Pancreas (tissue), 10 donors: ENCODE measurements around the gene FAM186B. TPM values are rescaled to one million over a fixed set of nuclear protein-coding genes. Genes with fewer than 3 reads are reported as not detected.
A peak's percentile ranks its signal among the peaks of the same experiment; 100 is the strongest.

ENCODE experiments used
- ATAC-seq, 4 donors: fragments of 200-7000 bp; cut with Tn5 transposase; one replicate each; pipeline versions ENCODE4 v1.8.0 to v1.9.1; 2020; ENCODE audit warnings: mild to moderate bottlenecking in 4 of 4, moderate library complexity in 4 of 4
- DNase-seq, 6 donors: peaks; one replicate each; pipeline ENCODE4 v3.0.0-alpha.2; 2020
- FAIRE-seq: peaks from 2 replicates; lab custom pipeline; 2012; peaks lifted over from hg19 to GRCh38; lab: Jason Lieb, UNC
- H3K27ac ChIP-seq, 4 donors: fragments of 200-600 bp; sonication (generic); 1 replicate in 3 of 4; 2 replicates in 1 of 4; pipeline versions ENCODE4 v1.5.0 to v1.8.0; 2020
- H3K27me3 ChIP-seq, 4 donors: fragments of 200-600 bp; one replicate each; pipeline ENCODE4 v1.8.0; 2021
- H3K36me3 ChIP-seq, 3 donors: fragments of 200-600 bp; sonication (generic) in 1 of 3; one replicate each; pipeline versions ENCODE4 v1.5.0 to v1.8.0; 2020 to 2021
- H3K4me1 ChIP-seq, 3 donors: fragments of 200-600 bp; one replicate each; pipeline ENCODE4 v1.8.0; 2021
- H3K4me3 ChIP-seq, 4 donors: fragments of 200-600 bp; sonication (generic) in 2 of 4; one replicate each; pipeline versions ENCODE4 v1.5.0 to v1.8.0; 2020 to 2021
- H3K9me3 ChIP-seq, 4 donors: fragments of 200-600 bp; one replicate each; pipeline ENCODE4 v1.8.0; 2021
- CTCF ChIP-seq, 4 donors: fragments of 200-600 bp; sonication (generic) in 3 of 4; IDR thresholded peaks; one replicate each; pipeline versions ENCODE4 v1.5.0 to v1.8.0; 2021; ENCODE audit warnings: antibody characterized with exemption in 4 of 4
- WGBS, 2 donors: extraction: QIAGEN DNeasy Blood & Tissue Kit; methylation state at CpG; one replicate each; pipeline ENCODE4 v1.1.7; 2013; 5-methylcytosine and 5-hydroxymethylcytosine counted together
- intact Hi-C, 3 donors: fragments of 100-400 bp; cut with DNase I; formaldehyde crosslinking; loops; one replicate each; pipeline versions ENCODE4 v1.11.1 to v1.14.2; 2022
- polyA plus RNA-seq, 2 donors: library from polyadenylated mRNA; stranded (reverse); fragments of 200-250 nt; gene quantifications; one replicate each; pipeline ENCODE4 v1.2.3, GENCODE V29; 2013
- total RNA-seq, 6 donors: library from RNA; stranded (reverse); fragmentation: NEBNext Ultra II Directional in 4 of 6; extraction: Animal tissue kit (Norgen Biotek cat#: 25700) in 4 of 6; gene quantifications; one replicate each; pipeline versions ENCODE4 v1.2.1 to v1.2.4, GENCODE V29; 2021 to 2023
- donor health status: healthy with polysubstance abuse.
- donor health status: DM: no; HTN: no; CAD: no; lungs with moderate emphysema.
- donor health status: DM: no; HTN: no; CAD: no.
- donor health status: control.
- donor health status: control.
- donor health status: Bipolar disorder and iron deficiency.
- donor health status: DM: yes; HTN: yes; CAD: no.
- donor health status: DM: no; HTN: no; CAD: no.
- donor health status: DM: no; HTN: no; CAD: no.
- donor health status: DM: yes; HTN: yes; CAD: no.

FAM186B gene
- total and polyA plus RNA-seq, 8 donors, result 0.49 to 1.7 (median 0.74) TPM

DNA sequence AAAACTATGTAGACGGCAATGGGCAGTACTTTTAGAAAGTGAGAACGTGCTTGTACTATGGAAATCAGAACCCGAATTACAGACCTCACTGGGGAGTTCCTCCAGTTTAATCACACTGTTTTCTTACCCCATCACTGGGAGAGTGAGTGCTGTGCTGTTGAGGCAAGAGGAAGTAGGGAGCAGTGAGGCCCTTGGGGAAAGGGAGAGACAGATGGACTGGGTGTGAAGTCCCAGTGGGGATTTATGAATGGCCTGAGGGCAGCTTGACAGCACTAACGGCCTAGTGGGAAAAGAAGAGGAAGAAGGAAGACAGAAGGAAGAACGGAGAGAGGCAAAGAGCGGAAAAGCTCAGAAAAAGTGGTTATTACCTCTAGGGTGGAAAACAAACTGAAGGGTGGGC, 43.2 kb downstream of the FAM186B start:
- DNase-seq (no peak), FAIRE-seq (no peak), ATAC-seq (no peak)
- H3K27me3 ChIP-seq, result no peaks in the 10 kb centered on the region
- no peaks in the 10 kb centered on the region for H3K9me3 ChIP-seq
- H3K36me3 ChIP-seq, result peaks cover 7 to 64% (median 21%) of the 10 kb centered on the region in 3 donors
- H3K27ac ChIP-seq, result no peak overlapping the region
- intact Hi-C loops, result no loop called here
- H3K4me1 ChIP-seq, result peaks cover 0 to 8% (median 8%) of the 10 kb centered on the region in 3 donors
- 79 to 88% methylated on average over 6 of the region's 6 CpGs for WGBS, 2 donors
- no peak for TF ChIP-seq CTCF (IDR thresholded peaks at IDR 0.05)
- no peak overlapping the region for H3K4me3 ChIP-seq

DNA sequence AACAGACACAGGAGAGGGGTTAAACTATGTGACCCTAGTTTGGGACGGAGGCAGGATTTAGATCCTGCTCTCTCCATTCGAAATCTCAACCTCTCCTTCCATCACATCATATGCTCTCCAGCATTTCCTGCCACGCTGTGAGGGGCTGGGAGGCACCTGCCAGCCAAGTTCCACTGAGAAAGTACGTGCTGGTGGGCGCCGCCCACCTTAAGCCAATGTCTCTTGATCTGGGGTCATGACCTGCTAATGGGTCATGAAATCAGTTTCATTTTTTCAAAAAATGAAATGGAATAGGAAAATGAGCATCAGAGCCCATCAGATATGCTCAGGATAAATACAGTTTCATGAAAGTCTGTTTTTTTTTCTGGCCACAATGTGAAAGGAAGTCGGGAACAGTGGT, 44.7 kb downstream of the FAM186B start:
- no peaks in the 10 kb centered on the region for H3K9me3 ChIP-seq
- H3K4me3 ChIP-seq, result no peak overlapping the region
- FAIRE-seq (no peak), DNase-seq (no peak), ATAC-seq (no peak)
- intact Hi-C loops, result no loop called here
- H3K36me3 ChIP-seq, result peaks cover 7 to 64% (median 21%) of the 10 kb centered on the region in 3 donors
- no peaks in the 10 kb centered on the region for H3K4me1 ChIP-seq
- no peaks in the 10 kb centered on the region for H3K27me3 ChIP-seq
- 85 to 86% methylated on average over 7 of the region's 7 CpGs for WGBS, 2 donors
- H3K27ac ChIP-seq, result no peak overlapping the region
- no peak for TF ChIP-seq CTCF (IDR thresholded peaks at IDR 0.05)

DNA sequence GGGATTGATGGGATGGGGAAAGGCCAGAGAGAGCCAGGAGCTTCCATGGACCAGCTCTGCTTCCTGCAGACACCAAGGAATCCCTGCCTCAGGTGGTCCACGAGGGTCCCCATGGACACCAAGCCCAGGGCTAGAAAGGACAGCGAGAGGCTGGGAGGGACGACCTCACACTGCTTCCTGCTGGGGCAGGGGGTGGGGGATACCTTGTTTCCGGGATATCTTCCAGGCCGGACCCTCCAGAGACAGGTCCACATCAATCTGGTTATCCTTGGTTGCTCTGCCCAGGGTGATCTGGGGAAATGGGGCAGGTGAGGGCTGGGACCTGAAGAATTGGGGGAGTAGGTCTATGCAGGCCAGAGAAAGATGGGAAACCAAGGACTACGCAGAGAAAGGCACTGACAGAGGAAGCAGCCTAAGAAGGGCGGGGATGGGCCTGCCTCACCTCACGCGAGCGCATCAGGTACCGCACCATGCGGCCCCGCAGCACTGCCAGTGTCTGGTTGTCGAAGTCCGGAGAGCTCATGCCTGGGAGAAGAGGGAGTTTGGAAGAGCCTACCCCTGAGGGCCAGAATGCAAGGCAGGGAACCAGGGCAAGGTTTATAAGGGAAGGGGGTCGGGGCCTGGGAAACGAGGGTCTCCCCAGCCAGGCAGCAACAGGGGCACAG, 46.3 kb downstream of the FAM186B start:
- intact Hi-C loops, result no loop called here
- 92 to 95% methylated on average over 17 of the region's 17 CpGs for WGBS, 2 donors

DNA sequence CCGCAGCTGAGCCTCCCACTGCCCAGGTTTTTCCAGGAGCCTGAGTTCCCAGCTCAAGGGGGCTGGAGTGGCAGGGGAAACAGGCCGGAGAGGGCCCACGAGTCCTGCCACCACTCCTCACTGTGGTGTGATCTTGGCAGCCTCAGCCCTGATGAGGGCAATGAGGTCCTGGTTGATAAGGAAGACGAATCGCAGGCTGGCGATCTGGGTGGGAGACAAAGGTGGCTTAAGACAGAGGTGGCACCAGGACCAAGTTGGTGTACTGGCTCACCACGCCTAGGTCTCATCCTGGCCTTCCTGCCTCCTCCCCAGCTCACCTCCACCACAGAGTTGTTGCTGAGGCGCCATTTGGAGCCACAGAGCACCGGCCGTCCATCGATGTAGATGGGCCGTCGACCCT, 46.9 kb downstream of the FAM186B start:
- H3K27me3 ChIP-seq, result no peaks in the 10 kb centered on the region
- FAIRE-seq (no peak), DNase-seq (no peak), ATAC-seq (no peak)
- H3K36me3 ChIP-seq, result peaks cover 7 to 52% (median 21%) of the 10 kb centered on the region in 3 donors
- no peaks in the 10 kb centered on the region for H3K9me3 ChIP-seq
- intact Hi-C loops, result no loop called here
- TF ChIP-seq CTCF (IDR thresholded peaks at IDR 0.05), result no peak
- no peaks in the 10 kb centered on the region for H3K4me1 ChIP-seq
- no peak overlapping the region for H3K27ac ChIP-seq
- H3K4me3 ChIP-seq, result no peak overlapping the region
- WGBS, 2 donors, result 87 to 94% methylated on average over 13 of the region's 13 CpGs

More for the DNA sequence above, 46.3 kb downstream of the FAM186B start:
- DNase-seq (no peak), ATAC-seq (no peak), FAIRE-seq (no peak)
- Histone ChIP-seq H3K27me3 (no peaks in the 10 kb centered on the region), H3K4me3 (no peak overlapping the region), H3K27ac (no peak overlapping the region), H3K9me3 (no peaks in the 10 kb centered on the region), H3K36me3 (peaks cover 7 to 58% (median 21%) of the 10 kb centered on the region in 3 donors), H3K4me1 (no peaks in the 10 kb centered on the region)
- TF ChIP-seq CTCF (IDR thresholded peaks at IDR 0.05), result no peak

DNA sequence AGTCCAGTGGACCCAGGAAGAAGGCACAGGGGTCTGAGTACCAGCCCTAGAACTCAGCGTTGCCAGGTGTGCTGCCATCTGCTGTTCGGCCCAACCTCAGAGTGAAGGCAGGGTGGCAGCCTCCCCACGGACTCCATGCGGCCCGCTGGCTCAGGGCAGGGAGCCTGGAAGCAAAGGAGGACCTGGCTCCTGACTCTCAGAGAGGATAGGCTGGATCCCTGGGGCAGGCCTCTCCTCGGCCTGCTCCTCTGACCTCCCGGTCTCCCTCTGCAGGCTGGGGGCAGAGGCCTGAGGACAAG, 47.6 kb downstream of the FAM186B start:
- Histone ChIP-seq H3K4me1 (no peaks in the 10 kb centered on the region), H3K27me3 (no peaks in the 10 kb centered on the region), H3K27ac (no peak overlapping the region), H3K36me3 (peaks cover 7 to 45% (median 20%) of the 10 kb centered on the region in 3 donors), H3K4me3 (no peak overlapping the region), H3K9me3 (no peaks in the 10 kb centered on the region)
- DNase-seq, result no peak
- peak in 2 of 4 donors; percentile 10 to 40 for ATAC-seq
- TF ChIP-seq CTCF (IDR thresholded peaks at IDR 0.05), result no peak
- intact Hi-C loops, result no loop called here
- FAIRE-seq, result no peak
- WGBS, 2 donors, result 69 to 74% methylated on average over 7 of the region's 7 CpGs
